GM21515 (cell line): ENCODE data around the gene SNAPC4.
"Not testable (repeated sequence)": the region's sequence is repeated elsewhere in the genome, so short reads cannot be mapped to it uniquely, and the experiment has no call there.

Source experiments
- ATAC-seq: cut with Tn5 transposase; IDR thresholded peaks from one replicate; pipeline ENCODE4 v1.9.1; 2021; ENCODE audit not compliant: unreplicated experiment

Gene SNAPC4

DNA sequence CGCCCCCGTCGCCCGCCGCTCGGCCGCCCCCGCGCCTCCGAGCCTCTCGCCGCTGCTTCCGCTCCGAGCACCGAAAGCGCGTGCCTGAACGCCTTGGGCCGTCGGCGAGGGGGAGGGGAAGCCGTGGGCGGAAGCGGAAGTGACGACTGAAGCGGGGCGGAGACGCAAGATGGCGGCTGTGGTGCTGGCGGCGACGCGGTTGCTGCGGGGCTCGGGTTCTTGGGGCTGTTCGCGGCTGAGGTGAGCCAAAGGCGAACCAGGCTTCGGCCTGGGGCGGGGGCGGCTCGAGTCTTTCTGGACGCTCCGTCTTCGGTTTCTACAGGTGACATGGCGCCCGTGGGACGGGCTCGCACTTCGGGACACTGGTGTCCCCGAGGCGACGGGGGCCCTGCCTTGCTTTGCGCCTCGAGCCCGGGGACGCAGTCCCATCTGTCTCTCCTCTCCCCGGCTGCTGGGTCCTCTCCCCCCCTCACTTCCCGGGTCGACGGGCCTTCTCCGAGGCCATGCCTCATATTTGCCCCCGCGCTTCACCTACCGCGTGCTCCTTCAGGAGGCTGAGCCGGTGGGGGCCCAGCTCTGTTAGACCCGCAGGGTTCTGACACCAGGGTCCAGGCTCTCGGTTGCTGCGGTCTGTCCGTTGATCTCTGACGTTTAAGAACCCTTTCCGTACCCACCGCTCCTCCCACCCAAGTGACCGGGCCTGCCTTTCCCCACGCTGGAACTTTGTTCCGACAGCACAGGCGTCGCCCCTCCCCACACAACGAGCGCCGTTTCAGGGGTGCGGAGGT lies 10.7 kb upstream of the SNAPC4 start, which contains the start of the genes ENTR1 and PMPCA:
TSS of gene ENTR1 (minus strand) at position 115 of the 788 bp plus-strand sequence. CDS start 217 bp downstream, outside the sequence.
TSS of gene PMPCA (plus strand) at position 159 of the 788 bp plus-strand sequence. CDS start at position 170, 11 bp downstream.
- peak; percentile 79 for ATAC-seq

DNA sequence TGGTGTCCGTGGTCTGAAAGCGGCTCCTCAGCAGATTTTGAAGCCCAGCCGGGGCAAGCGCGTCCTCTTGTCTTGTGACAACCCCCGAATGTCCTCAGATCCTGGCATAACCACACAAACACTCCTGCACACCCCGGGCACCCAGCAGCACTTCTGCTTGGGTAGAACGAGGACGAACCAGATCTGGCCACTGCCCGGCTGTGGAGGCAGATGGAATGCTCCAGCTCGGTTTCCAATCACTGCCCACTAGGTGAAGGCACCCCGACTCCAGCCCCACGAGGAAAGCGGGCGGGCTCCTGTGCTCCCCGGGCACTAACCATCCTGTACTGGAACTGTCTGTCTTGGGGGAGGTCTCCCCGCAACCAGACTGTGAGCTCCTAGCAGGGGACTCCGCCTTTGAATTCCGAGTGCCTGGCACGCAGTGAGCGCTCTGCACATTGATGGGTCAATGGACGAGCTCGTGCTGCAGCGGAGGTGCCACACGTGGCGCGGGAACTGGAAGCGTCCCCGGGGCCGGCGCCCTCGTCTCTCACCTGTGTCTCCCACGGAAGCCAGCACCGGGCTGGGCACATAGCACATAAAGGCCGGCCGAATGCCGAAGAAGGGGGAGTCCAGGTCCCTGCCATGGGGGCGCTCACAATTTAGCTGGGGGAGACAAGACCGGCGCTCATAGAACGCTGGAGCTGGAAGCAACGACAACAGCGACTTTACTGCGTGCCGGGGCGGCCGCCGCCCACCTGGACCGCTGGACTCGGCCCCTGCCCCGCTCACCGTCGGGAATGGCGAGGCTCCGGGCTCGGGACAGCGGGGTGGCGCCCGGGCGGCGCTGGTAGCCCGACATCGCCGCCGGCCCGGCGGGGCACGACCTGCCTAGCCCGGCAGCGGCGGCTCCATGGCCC lies 9.8 kb upstream of the SNAPC4 start:
- peak; percentile 20 for ATAC-seq

DNA sequence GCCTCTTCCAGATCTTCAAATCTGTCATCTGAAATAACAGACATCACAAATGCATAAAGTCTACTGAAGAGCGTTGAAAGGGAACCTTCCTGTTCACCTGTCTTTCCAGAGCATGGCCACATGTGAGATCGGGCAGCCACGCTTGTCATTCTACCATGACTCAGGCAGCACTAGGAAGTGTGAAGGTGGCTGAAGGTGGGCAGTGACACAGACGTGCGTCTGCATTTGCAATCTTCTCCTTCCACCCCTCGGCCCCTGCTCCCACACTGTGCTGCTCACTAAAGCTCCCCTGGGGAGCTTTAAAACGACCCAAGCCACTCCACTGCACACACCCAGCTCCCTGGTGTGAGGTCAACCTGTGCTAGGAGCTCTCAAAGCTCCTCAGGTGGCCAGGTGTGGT lies 7.9 kb upstream of the SNAPC4 start:
- ATAC-seq: no peak

DNA sequence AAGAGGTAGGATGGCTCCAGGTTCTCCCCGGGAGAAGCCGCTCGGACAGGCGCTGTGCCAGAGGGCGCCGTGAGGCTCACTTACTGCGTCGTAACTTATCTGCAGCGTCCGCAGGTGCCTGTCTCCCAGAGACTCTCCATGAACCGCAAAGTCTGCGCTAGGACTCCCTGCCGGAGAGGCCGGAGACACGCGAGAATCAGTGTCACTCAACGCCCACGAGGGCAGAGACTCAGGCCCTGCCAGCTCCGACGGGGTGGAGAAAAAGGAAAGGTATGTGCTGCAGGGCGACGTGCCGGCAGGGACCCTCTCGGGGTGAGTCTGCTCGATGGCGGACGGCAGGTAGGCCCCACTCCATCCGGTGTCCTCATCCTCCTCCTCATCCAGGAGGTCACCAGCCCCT lies 7.1 kb upstream of the SNAPC4 start:
- ATAC-seq: not testable (repeated sequence)

DNA sequence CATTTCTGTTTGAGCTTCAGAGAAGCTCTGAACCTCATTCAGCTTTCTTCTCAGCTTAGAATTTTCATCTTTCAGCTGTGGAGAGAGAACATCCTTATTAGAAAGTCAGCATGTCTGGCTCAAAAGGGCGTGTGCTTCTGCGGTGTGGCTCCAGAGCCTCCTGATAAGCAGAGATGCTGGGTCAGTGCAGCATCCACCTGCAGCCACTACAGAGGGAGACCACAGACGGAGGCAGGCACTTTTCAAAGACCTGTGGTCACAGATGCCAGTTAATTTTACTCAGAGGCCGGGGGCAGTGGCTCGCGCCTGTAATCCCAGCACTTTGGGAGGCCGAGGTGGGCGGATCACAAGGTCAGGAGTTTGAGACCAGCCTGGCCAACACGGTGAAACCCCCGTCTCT lies 5.9 kb upstream of the SNAPC4 start:
- ATAC-seq: not testable (repeated sequence)

DNA sequence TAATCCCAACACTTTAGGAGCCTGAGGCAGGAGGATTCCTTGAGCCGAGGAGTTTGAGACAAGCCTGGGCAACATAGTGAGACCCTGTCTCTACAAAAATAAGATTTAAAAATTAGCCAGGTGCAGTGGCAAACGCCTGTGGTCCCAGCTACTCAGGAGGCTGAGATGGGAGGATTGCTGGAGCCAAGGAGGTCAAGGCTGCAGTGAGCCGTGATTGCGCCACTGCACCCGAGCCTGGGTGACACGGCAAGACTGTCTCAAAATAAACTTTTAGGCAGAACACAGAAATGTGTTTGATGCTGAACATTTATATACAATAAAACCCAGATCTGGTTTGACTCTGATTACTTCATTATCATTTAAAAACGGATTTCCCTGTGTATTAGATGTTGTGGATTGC lies 5.5 kb upstream of the SNAPC4 start:
- ATAC-seq: no peak

DNA sequence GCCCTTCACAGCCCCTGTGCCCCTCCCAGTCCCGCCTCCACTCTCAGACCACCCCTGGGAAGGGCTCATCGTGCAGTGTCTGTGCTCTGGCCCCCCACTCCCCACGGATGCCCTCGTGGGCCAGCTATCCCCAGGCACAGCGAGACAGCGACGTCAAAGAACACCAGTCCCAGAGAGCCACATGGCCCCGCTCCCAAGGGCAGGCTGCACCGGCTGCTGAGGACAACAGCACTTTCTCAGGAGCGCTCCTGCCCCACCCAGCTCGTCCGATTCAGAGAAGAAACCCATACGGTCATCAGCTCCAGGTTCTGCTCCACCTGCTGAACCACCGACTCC lies 4.8 kb upstream of the SNAPC4 start:
- ATAC-seq: no peak

DNA sequence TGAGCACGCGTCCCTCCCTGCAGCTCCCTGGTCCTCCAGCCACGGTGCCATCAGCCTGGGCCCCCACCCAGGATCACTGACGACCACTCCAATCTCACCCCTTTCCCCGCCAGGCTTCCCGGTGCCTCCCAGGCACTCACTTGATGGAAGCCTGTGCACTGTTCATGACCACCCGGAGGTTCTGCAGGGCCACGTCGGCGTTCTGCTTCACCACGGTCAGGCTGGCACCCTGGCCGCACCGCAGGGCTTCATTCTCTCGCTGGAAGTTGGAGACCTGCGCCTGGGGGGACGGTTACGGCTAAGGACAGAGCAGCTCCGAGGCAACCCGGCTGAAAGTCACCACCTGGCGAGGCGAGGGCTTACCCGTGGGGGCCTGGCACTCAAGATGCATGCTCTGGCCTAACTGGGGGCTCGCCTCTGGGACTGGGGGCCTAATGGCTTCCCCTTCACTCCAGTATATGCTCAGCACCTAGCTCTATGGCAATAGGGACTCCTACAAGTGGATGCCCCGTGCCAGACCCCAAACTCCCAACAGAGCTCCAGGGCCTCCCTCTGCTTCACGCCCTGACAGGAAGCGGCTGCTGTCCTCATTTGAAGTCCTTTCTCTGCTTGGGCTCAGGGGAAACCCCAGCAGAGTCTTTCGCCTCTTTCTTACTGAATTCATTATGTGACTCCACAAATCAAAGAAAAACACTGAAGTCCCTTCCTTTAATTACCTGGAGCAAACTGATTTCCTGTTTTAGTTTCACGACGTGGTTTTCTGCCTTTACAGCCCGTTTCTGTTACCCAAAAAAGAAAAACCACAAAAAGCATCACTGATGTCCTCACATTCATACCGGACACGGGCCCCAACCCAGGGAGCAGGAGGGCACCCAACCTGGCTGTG lies 4.2 kb upstream of the SNAPC4 start:
- ATAC-seq: no peak

DNA sequence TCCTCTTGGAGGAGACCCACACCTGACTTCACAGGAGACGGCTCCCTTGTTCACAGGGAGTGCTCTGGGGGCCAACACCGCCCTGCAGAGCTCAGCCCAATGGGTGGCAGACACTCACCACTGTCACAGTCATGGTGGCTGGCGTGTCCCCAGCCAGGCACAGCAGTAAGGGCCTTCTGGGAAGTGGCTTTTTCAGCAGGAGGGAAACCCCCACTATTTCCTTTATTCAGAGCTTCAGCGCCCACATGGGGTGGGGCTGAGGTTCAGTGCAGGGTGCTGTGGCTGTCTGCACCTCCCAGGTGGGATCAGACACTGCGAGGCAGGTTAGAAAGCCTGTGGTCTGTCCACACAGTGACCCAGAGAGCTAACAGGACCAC lies 3.6 kb upstream of the SNAPC4 start:
- ATAC-seq: no peak

DNA sequence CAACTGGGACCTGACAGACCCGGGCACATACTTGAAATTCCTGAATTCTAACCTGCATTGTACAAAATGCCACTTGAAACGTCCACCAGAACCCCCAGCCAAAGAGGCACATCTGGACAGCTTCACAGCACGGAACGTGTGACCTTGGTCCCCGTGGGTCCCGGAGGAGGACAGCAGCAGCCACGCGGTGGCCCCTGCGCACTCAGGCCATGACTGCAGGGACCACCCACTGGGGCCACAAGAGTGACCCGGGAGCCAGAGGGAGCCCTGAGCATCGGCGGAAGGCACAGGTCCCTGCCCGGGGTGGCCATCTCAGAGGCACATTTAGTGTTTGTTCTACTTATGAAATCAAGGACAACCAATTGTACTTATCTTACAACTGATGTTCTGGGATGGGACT lies 2.1 kb upstream of the SNAPC4 start:
- no peak for ATAC-seq

DNA sequence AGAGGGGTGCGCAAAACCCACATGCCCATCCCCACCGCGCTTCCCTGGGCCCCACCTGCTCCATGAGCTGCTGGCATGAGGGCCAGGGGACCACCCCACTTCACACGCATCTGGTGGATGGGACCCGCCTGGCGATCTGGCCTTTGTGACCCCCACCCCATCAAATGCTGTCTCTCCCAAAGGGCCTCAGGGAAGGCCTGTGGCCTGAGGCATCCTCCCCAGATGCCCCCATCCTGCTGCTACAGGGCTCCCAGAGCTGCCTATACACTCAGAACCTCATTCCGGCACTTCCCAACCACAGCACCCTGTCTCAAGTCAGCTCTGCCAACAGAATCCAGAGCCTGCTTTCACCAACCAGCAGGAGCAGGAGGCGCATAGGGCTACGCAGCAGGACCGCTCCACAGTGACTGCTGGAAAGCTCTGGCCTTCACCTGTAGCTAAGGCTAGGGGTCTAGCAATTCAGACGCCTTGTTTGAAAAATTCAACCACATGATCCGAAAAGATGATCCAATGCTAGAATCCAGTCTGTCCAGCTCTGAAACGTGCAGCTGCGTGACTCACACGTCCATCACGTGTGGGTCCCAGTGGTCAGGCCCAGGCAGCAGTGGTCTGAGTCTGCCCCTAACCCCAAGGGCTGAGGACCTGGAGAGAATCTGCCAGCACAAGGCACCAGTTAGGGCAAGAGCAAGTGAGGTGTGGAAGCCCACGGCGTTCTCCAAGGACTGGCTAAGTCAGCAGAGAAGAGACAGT lies 1.4 kb upstream of the SNAPC4 start:
- no peak for ATAC-seq

DNA sequence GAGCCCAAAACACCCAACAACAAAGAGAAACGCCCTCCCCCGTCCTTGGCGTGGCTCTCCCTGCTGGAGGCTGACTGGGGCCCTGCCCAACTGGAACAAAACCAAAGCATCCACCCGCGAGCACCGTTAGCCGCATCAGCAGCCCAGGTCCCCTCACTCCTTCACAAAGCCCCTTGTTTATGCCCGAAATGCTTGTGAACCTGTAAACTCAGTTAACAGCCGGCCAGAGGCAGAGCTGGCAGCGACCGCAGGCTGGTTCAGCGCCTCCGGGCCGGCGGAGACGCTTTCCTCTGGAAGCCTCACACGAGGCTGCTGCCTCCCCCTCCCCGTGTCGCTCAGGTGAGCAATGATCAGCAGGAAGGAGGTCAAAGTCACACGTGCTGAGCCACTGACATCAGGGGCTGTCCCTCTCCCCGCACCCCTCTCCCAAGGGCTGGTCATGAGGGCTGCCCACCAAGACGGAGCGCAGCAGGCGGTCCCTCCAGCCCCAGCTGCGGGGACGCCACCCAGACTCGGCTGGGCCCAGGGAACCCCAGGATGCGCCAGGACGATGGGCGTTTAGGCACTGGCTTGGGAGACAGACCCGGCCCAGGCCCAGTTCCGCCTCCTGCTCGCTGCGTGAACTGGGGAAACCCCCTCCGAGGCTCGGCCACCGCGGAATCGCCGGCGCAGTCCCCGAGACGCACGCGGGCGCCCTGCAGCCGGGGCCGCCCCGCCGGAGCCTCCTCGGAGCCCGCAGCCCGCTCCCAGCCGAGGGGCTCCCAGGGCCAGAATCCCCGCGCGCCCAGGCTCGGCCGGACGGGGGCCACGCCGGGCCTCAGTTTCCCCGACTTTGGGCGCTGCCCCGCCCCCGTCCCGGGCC lies 563 bp downstream of the SNAPC4 start:
- peak; percentile 26 for ATAC-seq

DNA sequence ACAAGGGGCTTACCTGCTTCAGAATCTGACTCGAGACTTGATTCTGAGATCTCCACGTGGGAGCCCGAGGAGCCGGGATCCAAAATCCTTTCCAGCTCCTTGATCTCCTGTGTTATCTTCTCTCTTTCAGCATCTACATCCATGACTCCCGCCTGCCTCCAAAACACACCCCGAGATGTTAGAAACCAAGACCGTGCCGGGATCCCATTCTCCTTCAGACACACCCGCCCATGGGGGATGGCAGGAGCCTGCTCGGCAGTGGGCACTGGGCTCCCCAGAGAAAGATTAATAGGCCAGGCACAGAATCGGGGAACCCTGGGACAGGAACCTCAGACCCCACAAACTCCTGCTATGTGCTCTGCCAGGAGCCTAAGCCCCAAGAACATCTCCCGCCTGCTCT lies 1.7 kb downstream of the SNAPC4 start:
- ATAC-seq: no peak

DNA sequence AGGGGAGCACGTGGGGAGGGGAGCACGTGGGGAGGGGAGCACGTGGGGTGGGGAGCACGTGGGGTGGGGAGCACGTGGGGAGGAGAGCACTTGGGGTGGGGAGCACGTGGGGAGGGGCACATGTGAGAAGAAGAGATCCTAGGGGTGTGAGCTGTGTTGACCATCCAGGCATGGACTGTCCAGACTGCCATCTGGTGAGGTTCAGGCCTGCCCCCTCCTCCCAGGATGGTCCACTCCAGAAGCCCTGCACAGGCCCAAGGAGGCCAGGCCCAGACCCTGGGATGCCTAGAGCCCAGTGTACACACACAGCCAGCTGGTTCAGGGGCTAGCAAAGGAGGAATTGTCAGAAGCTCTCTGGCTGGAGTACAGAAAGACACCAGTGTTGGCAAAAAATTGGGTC lies 2.3 kb downstream of the SNAPC4 start:
- no peak for ATAC-seq

DNA sequence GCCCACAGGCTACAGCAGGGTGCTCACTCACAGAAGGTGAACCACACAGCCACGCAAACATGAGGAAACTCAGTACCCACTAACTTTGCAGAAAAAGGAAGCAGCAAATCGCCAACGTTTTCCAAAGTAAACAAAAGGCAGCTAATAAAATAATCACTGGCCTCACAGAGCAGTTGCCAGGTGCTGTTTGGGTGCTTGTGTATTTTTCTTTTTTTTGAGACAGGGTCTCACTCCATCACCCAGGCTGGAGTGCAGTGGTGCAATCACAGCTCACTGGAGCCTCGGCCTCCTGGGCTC lies 3.8 kb downstream of the SNAPC4 start:
- no peak for ATAC-seq

DNA sequence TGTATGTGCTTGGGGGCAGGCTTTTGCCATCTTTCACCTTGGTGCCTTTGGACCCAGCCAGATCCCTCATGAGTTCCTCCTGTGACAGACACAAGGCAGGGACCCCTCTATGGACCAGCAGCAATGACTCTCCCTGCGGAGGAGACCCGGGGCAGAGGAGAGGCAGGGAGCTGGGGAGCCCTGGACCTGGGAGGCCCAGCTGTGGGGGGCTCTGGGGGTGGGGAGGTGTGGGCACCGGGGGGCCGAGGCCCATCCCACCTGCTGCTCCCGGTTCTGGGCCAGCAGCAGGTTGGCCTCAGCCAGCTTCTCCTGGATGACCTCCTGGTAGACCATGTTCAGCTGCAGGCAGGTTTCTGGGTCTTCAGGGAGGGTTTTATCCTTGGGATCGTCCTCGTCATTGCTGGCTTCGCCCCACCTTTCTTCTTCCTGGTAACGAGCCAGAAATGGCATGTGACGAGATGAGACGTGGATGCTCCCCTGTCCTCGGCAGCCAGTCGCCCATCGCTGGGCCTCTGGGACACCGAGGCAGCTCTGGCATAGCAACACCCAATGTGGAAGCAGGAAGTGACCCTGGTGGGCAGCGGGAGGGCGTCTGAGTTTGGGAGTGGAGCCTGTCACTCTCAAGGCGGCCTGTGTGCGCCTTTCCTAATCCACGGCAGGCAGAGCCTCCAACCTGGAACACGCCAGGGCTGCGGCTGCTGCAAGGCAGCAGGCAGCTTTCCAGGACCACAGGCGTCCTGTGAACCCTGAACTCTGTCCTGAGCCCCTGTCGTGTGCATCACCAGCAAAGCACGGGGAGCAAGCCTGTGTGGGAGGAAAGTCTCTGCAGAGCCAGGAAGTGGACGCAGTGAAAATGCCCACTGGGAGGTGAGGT lies 4.4 kb downstream of the SNAPC4 start:
- no peak for ATAC-seq

DNA sequence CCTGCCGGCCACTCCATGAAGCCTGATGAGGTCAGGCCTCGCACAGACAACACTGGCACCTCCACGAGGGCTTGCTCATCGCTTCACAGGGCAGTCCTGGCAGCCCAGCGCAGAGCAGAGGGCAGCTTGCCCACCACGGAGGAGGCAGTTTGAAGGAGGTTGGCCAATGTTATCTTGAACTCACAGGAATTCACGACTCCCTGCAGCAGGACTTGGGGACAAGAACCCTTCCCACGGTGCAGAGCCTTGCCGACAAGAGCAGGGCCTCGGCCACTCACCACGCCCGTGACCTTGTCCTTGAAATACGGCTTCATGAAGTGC lies 5.0 kb downstream of the SNAPC4 start:
- ATAC-seq: no peak

DNA sequence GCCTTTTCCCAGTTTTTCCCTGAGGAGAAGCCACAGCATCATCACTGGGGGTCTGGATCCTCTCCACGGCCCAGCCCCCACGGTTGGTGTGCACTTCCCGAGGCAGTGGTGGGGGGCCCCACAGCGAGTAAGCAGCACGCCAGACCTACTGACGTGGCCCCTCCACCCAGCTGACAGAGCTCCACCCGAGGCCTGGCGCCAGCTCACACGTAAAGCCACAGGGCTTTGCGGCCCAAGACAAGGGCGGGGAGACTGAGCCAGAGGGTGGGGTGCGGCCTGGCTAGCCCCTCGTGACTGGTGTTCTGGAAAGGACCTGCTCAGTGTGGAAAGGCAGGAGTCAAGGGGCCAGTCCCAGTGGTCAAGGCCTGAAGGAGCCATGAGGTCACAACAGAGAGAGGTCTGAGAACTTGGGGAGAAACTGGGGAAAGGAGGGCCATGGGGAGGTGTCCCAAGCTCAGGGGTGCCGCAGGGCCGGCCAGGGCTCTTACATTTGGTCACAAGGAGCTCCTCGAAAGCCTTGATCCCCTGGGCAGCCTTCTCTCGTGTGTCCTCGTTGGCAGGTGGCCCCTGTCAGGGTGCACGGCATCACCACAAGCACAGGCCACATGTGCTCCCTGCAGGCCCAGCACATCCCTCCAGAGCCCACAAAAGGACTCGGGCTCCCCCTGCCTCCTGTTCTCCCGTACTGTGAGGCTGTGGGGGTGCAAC lies 5.5 kb downstream of the SNAPC4 start:
- ATAC-seq: no peak
